PC-3 (cell line): Measurements from ENCODE around the gene MAPK8. TPM values are rescaled to one million over a fixed set of nuclear protein-coding genes. Genes with fewer than 3 reads are reported as not detected.

Experiments used
- ATAC-seq: fragments of 200-7000 bp; cut with Tn5 transposase; 2 replicates; pipeline ENCODE4 v1.9.1; 2020; ENCODE audit warnings: mild to moderate bottlenecking, moderate library complexity
- BruUV-seq: library from RNA; stranded (reverse); fragments of 400-500 nt; replicated peaks from 2 replicates; lab custom pipeline; 2021; lab: Mats Ljungman, UMichigan
- CTCF ChIA-PET: fragments of 300-600 bp; sonication (Branson Sonifier 250); formaldehyde crosslinking; loops from one replicate; lab custom pipeline; 2022; ENCODE audit warnings: antibody characterized with exemption; lab: Charles Lee
- POLR2A ChIA-PET: fragments of 300-600 bp; sonication (Branson Sonifier 250); formaldehyde crosslinking; loops from one replicate; lab custom pipeline; 2022; ENCODE audit warnings: antibody characterized with exemption; ENCODE audit not compliant: unreplicated experiment; lab: Charles Lee
- DNase-seq: peaks from one replicate; pipeline ENCODE4 v3.0.0-alpha.2; 2015
- H2AFZ ChIP-seq: fragments of 300-600 bp; sonication (generic); 2 replicates; pipeline ENCODE4 v1.6.0; 2016; ENCODE audit warnings: antibody characterized with exemption, low read length
- H3F3A ChIP-seq: fragments of 300-600 bp; sonication (generic); one replicate; pipeline ENCODE4 v1.6.0; 2017; ENCODE audit warnings: antibody characterized with exemption, low read length, control low read depth, mild to moderate bottlenecking; ENCODE audit not compliant: unreplicated experiment
- H3K27ac ChIP-seq: fragments of 300-600 bp; sonication (generic); 2 replicates; pipeline ENCODE4 v1.5.1; 2016; ENCODE audit warnings: mild to moderate bottlenecking, low read length
- H3K27me3 ChIP-seq: fragments of 300-600 bp; sonication (generic); 2 replicates; pipeline ENCODE4 v1.6.1; 2016; ENCODE audit warnings: low read length, mixed read lengths
- H3K36me3 ChIP-seq: fragments of 300-600 bp; sonication (generic); 2 replicates; pipeline ENCODE4 v1.6.1; 2016; ENCODE audit warnings: low read depth, mixed run types, low read length, mixed read lengths
- H3K4me1 ChIP-seq: fragments of 300-600 bp; sonication (generic); 2 replicates; pipeline ENCODE4 v1.5.1; 2016; ENCODE audit warnings: low read length; ENCODE audit not compliant: insufficient read depth
- H3K4me2 ChIP-seq: fragments of 300-600 bp; sonication (generic); 2 replicates; pipeline ENCODE4 v1.6.0; 2016; ENCODE audit warnings: low read length
- H3K4me3 ChIP-seq: fragments of 300-600 bp; sonication (generic); 2 replicates; pipeline ENCODE4 v1.5.1; 2016; ENCODE audit warnings: mild to moderate bottlenecking, low read length, mixed read lengths
- H3K79me2 ChIP-seq: fragments of 300-600 bp; sonication (generic); 2 replicates; pipeline ENCODE4 v1.6.1; 2017; ENCODE audit warnings: low read length, mixed read lengths
- H3K9ac ChIP-seq: fragments of 300-600 bp; sonication (generic); 2 replicates; pipeline ENCODE4 v1.6.0; 2016; ENCODE audit warnings: mild to moderate bottlenecking, low read length
- H3K9me2 ChIP-seq: fragments of 300-600 bp; sonication (generic); replicated peaks from 2 replicates; pipeline ENCODE4 v1.6.1; 2016; ENCODE audit warnings: mixed run types, low read length, mixed read lengths
- H3K9me3 ChIP-seq: fragments of 300-600 bp; sonication (generic); 2 replicates; pipeline ENCODE4 v1.6.1; 2016; ENCODE audit warnings: low read length, mixed read lengths
- H4K20me1 ChIP-seq: fragments of 300-600 bp; sonication (generic); 2 replicates; pipeline ENCODE4 v1.6.1; 2016; ENCODE audit warnings: low read length, mixed read lengths
- EZH2 ChIP-seq: fragments of 300-600 bp; sonication (generic); IDR thresholded peaks from one replicate; pipeline ENCODE4 v1.6.1; 2017; ENCODE audit warnings: antibody characterized with exemption, mild to moderate bottlenecking, low read length; ENCODE audit not compliant: unreplicated experiment
- EZH2phosphoT487 ChIP-seq: fragments of 300-600 bp; sonication (generic); IDR thresholded peaks from 2 replicates; pipeline ENCODE4 v1.6.1; 2018; ENCODE audit warnings: mild to moderate bottlenecking, antibody characterized with exemption, low read length, borderline replicate concordance
- intact Hi-C: fragments of 100-400 bp; cut with micrococcal nuclease; formaldehyde crosslinking; loops from 2 replicates; pipeline ENCODE4 v1.9.0; 2023
- total RNA-seq: library from RNA; depleted of rRNA; stranded (reverse); fragments of >200 nt; gene quantifications from 2 replicates; pipeline ENCODE4 v1.2.3, GENCODE V29; 2014
- TF ChIP-seq, protein P1 (sequence below): fragments of 300-600 bp; sonication (generic); conservative IDR thresholded peaks from 2 replicates; pipeline ENCODE4 v1.5.1; 2017; ENCODE audit warnings: antibody characterized with exemption, low read depth, mild to moderate bottlenecking, low read length

MAPK8 gene
- total RNA-seq, 1 experiment from 2014 or later = 26.6 TPM

DNA sequence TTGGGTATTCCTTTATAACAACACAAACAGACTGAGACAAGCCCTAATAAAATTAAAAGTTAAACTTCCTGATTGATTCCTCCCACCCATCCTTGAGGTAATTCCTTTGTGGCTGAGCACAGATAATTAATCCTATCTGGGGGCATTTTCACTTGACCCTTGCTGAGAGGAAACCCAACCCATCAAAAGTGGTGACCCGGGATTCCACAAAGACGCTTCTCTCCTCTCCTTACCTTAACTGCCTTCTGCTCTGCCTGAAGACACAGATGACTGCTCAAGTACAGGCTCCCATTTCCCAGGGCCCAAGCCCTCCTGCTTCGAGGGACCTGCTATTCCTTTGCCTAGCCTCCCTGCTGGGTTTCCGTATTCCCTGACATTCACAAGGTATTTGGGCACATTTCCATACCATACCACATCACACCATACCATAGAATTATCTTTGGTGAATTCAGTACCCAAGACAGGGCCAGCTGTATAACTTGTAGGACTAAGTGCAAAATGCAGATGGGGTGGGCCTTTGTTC, 9.8 kb upstream of the MAPK8 start:
- Histone ChIP-seq H3K4me2 (no peak overlapping the region), H3K79me2 (no peaks in the 10 kb centered on the region), H3K9me3 (no peaks in the 10 kb centered on the region), H3K9me2 (no peaks in the 10 kb centered on the region), H3K4me1 (no peaks in the 10 kb centered on the region), H3K9ac (no peak overlapping the region), H3K27ac (no peak overlapping the region), H4K20me1 (no peaks in the 10 kb centered on the region), H3F3A (no peaks in the 10 kb centered on the region), H3K4me3 (no peak overlapping the region), H2AFZ (no peak overlapping the region), H3K27me3 (no peaks in the 10 kb centered on the region), H3K36me3 (no peaks in the 10 kb centered on the region)
- DNase-seq (no peak), ATAC-seq (no peak)
- POLR2A ChIA-PET = no interaction called here
- intact Hi-C loops = no loop called here
- no peak for TF ChIP-seq EZH2phosphoT487
- TF ChIP-seq, protein P1, sequence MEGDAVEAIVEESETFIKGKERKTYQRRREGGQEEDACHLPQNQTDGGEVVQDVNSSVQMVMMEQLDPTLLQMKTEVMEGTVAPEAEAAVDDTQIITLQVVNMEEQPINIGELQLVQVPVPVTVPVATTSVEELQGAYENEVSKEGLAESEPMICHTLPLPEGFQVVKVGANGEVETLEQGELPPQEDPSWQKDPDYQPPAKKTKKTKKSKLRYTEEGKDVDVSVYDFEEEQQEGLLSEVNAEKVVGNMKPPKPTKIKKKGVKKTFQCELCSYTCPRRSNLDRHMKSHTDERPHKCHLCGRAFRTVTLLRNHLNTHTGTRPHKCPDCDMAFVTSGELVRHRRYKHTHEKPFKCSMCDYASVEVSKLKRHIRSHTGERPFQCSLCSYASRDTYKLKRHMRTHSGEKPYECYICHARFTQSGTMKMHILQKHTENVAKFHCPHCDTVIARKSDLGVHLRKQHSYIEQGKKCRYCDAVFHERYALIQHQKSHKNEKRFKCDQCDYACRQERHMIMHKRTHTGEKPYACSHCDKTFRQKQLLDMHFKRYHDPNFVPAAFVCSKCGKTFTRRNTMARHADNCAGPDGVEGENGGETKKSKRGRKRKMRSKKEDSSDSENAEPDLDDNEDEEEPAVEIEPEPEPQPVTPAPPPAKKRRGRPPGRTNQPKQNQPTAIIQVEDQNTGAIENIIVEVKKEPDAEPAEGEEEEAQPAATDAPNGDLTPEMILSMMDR = no peak
- TF ChIP-seq EZH2 = no peak
- no TSS peak for BruUV-seq
- CTCF ChIA-PET = no interaction called here

DNA sequence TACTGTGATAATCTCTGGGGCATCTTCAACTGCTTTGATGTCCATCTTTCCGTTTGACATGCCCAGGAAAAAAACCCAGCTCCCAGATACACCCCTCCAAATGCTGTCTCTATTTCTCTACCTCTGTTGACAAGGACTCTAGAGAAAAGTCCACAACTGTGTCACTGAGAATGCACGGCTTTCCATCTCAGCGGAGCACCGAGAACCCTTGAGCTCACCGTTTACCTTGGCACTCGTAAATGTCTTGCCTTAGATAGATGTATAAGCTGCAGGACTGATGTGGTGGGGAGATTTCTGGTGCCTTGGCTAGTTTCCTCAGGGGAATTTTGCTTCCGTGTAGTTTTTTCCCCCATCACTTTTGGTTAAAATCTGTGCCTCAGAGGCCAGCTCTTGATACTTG, 7.4 kb upstream of the MAPK8 start:
- BruUV-seq = no TSS peak
- Histone ChIP-seq H3K9me2 (no peaks in the 10 kb centered on the region), H4K20me1 (no peaks in the 10 kb centered on the region), H3K9ac (no peak overlapping the region), H3K27me3 (no peaks in the 10 kb centered on the region), H3K79me2 (no peaks in the 10 kb centered on the region), H2AFZ (no peak overlapping the region), H3K4me2 (no peak overlapping the region), H3K9me3 (no peaks in the 10 kb centered on the region), H3K4me3 (no peak overlapping the region), H3K27ac (no peak overlapping the region), H3K36me3 (no peaks in the 10 kb centered on the region), H3K4me1 (no peaks in the 10 kb centered on the region), H3F3A (no peaks in the 10 kb centered on the region)
- POLR2A ChIA-PET = no interaction called here
- no peak for DNase-seq
- TF ChIP-seq EZH2phosphoT487 (no peak), EZH2 (no peak)
- TF ChIP-seq, protein P1 = no peak
- ATAC-seq = no peak
- CTCF ChIA-PET = no interaction called here
- intact Hi-C loops = no loop called here

DNA sequence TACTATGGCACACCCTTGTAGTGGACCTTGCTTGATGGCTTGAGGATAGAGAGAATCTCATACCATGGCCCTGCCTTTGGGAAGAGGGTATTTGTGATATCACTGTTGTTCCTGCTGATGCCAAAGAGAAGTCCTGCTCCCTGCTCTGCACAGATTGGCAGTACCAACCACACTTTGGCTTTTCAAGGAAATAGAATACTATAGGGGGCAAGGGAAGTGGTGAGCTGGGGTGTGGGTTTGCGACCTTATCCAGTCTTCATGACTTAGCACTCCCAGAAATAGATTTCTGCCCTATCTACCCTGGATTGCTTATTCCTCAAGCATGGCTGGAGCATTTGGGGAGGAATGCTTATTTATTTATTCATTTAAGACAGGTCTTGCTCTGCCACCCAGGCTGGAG, 6.8 kb upstream of the MAPK8 start:
- H3F3A ChIP-seq = no peaks in the 10 kb centered on the region
- no peak overlapping the region for H3K9ac ChIP-seq
- TF ChIP-seq EZH2phosphoT487 = no peak
- TF ChIP-seq, protein P1 = no peak
- no peak for TF ChIP-seq EZH2
- H3K27ac ChIP-seq = no peak overlapping the region
- H3K9me2 ChIP-seq = no peaks in the 10 kb centered on the region
- H3K36me3 ChIP-seq = no peaks in the 10 kb centered on the region
- no peak overlapping the region for H3K4me3 ChIP-seq
- ChIA-PET POLR2A (no interaction called here), CTCF (no interaction called here)
- no peak overlapping the region for H3K4me2 ChIP-seq
- H2AFZ ChIP-seq = no peak overlapping the region
- ATAC-seq (no peak), DNase-seq (no peak)
- H3K27me3 ChIP-seq = no peaks in the 10 kb centered on the region
- no peaks in the 10 kb centered on the region for H3K79me2 ChIP-seq
- no peaks in the 10 kb centered on the region for H4K20me1 ChIP-seq
- no peaks in the 10 kb centered on the region for H3K4me1 ChIP-seq
- no peaks in the 10 kb centered on the region for H3K9me3 ChIP-seq
- no TSS peak for BruUV-seq
- intact Hi-C loops = no loop called here
